GM10248 (cell line): ENCODE measurements around the gene MPST.
A peak's percentile ranks its signal among the peaks of the same experiment; 100 is the strongest.

Experiments
- CTCF ChIA-PET: fragments of 300-600 bp; sonication (Branson Sonifier 250); formaldehyde crosslinking; extraction: SDS; loops from one replicate; lab custom pipeline; 2021; ENCODE audit warnings: antibody characterized with exemption; lab: Yijun Ruan, JAX
- POLR2A ChIA-PET: fragments of 350-650 bp; sonication (Branson Sonifier 250); formaldehyde crosslinking; extraction: SDS; loops from one replicate; lab custom pipeline; 2020; ENCODE audit warnings: antibody characterized with exemption; lab: Yijun Ruan, JAX
- DNase-seq: peaks from one replicate; pipeline ENCODE4 v3.0.0; 2012; ENCODE audit errors: extremely low spot score
- TF ChIP-seq, protein P1 (sequence below): IDR thresholded peaks from 2 replicates; pipeline ENCODE4 v1.5.1; 2012; ENCODE audit warnings: mild to moderate bottlenecking, low read depth; ENCODE audit errors: extremely low read depth, missing control alignments, control extremely low read depth

MPST gene

GRCh38 chr22:37036655-37037377 is 17.3 kb downstream of the MPST start:
- TF ChIP-seq, protein P1, sequence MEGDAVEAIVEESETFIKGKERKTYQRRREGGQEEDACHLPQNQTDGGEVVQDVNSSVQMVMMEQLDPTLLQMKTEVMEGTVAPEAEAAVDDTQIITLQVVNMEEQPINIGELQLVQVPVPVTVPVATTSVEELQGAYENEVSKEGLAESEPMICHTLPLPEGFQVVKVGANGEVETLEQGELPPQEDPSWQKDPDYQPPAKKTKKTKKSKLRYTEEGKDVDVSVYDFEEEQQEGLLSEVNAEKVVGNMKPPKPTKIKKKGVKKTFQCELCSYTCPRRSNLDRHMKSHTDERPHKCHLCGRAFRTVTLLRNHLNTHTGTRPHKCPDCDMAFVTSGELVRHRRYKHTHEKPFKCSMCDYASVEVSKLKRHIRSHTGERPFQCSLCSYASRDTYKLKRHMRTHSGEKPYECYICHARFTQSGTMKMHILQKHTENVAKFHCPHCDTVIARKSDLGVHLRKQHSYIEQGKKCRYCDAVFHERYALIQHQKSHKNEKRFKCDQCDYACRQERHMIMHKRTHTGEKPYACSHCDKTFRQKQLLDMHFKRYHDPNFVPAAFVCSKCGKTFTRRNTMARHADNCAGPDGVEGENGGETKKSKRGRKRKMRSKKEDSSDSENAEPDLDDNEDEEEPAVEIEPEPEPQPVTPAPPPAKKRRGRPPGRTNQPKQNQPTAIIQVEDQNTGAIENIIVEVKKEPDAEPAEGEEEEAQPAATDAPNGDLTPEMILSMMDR = no peak
- ChIA-PET CTCF (interaction anchor here (1.7 to 2.7 kb wide), 3 partner anchors 8 to 15 kb away, joined by 4 to 14 read pairs (median 6); no protein-coding TSS in a partner anchor), POLR2A (no interaction called here)
- DNase-seq = no peak

GRCh38 chr22:37037669-37038068 is 18.1 kb downstream of the MPST start:
- ChIA-PET POLR2A (no interaction called here), CTCF (interaction anchor here (1.0 kb wide), 1 partner anchor 14 kb away, joined by 3 read pairs; no protein-coding TSS in a partner anchor)
- no peak for DNase-seq
- TF ChIP-seq, protein P1 = no peak

GRCh38 chr22:37039466-37039865 is 19.9 kb downstream of the MPST start:
- TF ChIP-seq, protein P1 = no peak
- ChIA-PET POLR2A (no interaction called here), CTCF (no interaction called here)
- no peak for DNase-seq

- ChIA-PET CTCF (interaction anchor here (0.8 to 5.8 kb wide), 26 partner anchors 8 to 532 kb away, joined by 3 to 40 read pairs (median 8); partner anchors contain the start of genes MPST and TST), POLR2A (interaction anchor here (0.7 kb wide), 1 partner anchor 9 kb away, joined by 3 read pairs; no protein-coding TSS in a partner anchor)
- no peak for DNase-seq
- TF ChIP-seq, protein P1 = no peak
Observed at GRCh38 chr22:37043209-37043827, 23.8 kb downstream of the MPST start.

- POLR2A ChIA-PET = interaction anchor here (0.5 kb wide), 1 partner anchor 103 kb away, joined by 4 read pairs; no protein-coding TSS in a partner anchor
- DNase-seq = peak; percentile 91
- TF ChIP-seq, protein P1 = peak; percentile 88
- CTCF ChIA-PET = interaction anchor here (0.7 to 5.8 kb wide), 38 partner anchors 9 to 533 kb away, joined by 3 to 40 read pairs (median 4); partner anchors contain the start of genes MPST, NCF4 and TST
Observed at GRCh38 chr22:37043828-37044538, 24.4 kb downstream of the MPST start.
